HG02610 (cell line): ENCODE results near the gene FIGN.

Experiments used
- ATAC-seq: cut with Tn5 transposase; IDR thresholded peaks from one replicate; pipeline ENCODE4 v1.9.1; 2021; ENCODE audit warnings: mild to moderate bottlenecking, moderate library complexity; ENCODE audit not compliant: unreplicated experiment

The FIGN gene

GRCh38 chr2:163735685-163736432, at the start of gene FIGN:
Gene FIGN, minus strand, starts transcription at chr2:163736008. Its CDS starts 1,081 bp downstream, at chr2:163734927.
- ATAC-seq, result no peak

GRCh38 chr2:163785162-163785561, 49.4 kb upstream of the FIGN start:
- no peak for ATAC-seq

- ATAC-seq, result no peak
Measured at GRCh38 chr2:163779970-163780597, 44.3 kb upstream of the FIGN start.

GRCh38 chr2:163778045-163778781, 42.4 kb upstream of the FIGN start:
- ATAC-seq, result no peak

- no peak for ATAC-seq
Measured at GRCh38 chr2:163775304-163775703, 39.5 kb upstream of the FIGN start.

GRCh38 chr2:163774862-163775261, 39.1 kb upstream of the FIGN start:
- ATAC-seq, result no peak

- ATAC-seq, result no peak
Measured at GRCh38 chr2:163773276-163773675, 37.5 kb upstream of the FIGN start.

GRCh38 chr2:163771596-163771995, 35.8 kb upstream of the FIGN start:
- ATAC-seq, result no peak

GRCh38 chr2:163768881-163769695, 33.3 kb upstream of the FIGN start:
- ATAC-seq, result no peak

- ATAC-seq, result no peak
Measured at GRCh38 chr2:163767097-163767496, 31.3 kb upstream of the FIGN start.

GRCh38 chr2:163764566-163764965, 28.8 kb upstream of the FIGN start:
- no peak for ATAC-seq

- ATAC-seq, result no peak
Measured at GRCh38 chr2:163759013-163759412, 23.2 kb upstream of the FIGN start.

GRCh38 chr2:163757814-163758213, 22.0 kb upstream of the FIGN start:
- ATAC-seq, result no peak

GRCh38 chr2:163756588-163756987, 20.8 kb upstream of the FIGN start:
- no peak for ATAC-seq

GRCh38 chr2:163755366-163755765, 19.6 kb upstream of the FIGN start:
- ATAC-seq, result no peak

GRCh38 chr2:163753726-163754125, 17.9 kb upstream of the FIGN start:
- ATAC-seq, result no peak

GRCh38 chr2:163752267-163752666, 16.5 kb upstream of the FIGN start:
- ATAC-seq, result no peak

GRCh38 chr2:163751696-163752095, 15.9 kb upstream of the FIGN start:
- ATAC-seq, result no peak

GRCh38 chr2:163748420-163748819, 12.6 kb upstream of the FIGN start:
- ATAC-seq, result no peak

GRCh38 chr2:163741435-163741834, 5.6 kb upstream of the FIGN start:
- no peak for ATAC-seq

- no peak for ATAC-seq
Measured at GRCh38 chr2:163737563-163737962, 1.8 kb upstream of the FIGN start.
